GM18951 (cell line): Measurements from ENCODE around the gene E2F7.

Experiments used
- POLR2A ChIP-seq: IDR thresholded peaks from 4 replicates; pipeline ENCODE4 v1.6.1; 2011; ENCODE audit warnings: mild to moderate bottlenecking; ENCODE audit not compliant: insufficient read length, insufficient read depth; ENCODE audit errors: extremely low read depth
- in situ Hi-C: fragments of 300-500 bp; cut with MboI; formaldehyde crosslinking; loops from one replicate; pipeline ENCODE4 v1.12.0; 2022; ENCODE audit warnings: low sequenced_read_pairs, mixed read lengths, inconsistent platforms; ENCODE audit not compliant: unreplicated experiment

E2F7 gene

GRCh38 chr12:77054851-77055250 lies 10.5 kb downstream of the E2F7 start:
- in situ Hi-C loops: loop anchor here (25.0 kb wide), 1 partner anchor 632 kb away; no protein-coding TSS in a partner anchor
- TF ChIP-seq POLR2A: no peak

- in situ Hi-C loops: loop anchor here (25.0 kb wide), 1 partner anchor 634 kb away; no protein-coding TSS in a partner anchor
- TF ChIP-seq POLR2A: no peak
Measured at GRCh38 chr12:77053259-77053658, 12.1 kb downstream of the E2F7 start.

- in situ Hi-C loops: loop anchor here (25.0 kb wide), 1 partner anchor 637 kb away; no protein-coding TSS in a partner anchor
- no peak for TF ChIP-seq POLR2A
Measured at GRCh38 chr12:77049767-77050353, 15.5 kb downstream of the E2F7 start.

- in situ Hi-C loops: no loop called here
- TF ChIP-seq POLR2A: no peak
Measured at GRCh38 chr12:77047341-77048109, 17.8 kb downstream of the E2F7 start.

GRCh38 chr12:77046468-77046867 lies 18.9 kb downstream of the E2F7 start:
- TF ChIP-seq POLR2A: no peak
- in situ Hi-C loops: no loop called here

GRCh38 chr12:77045183-77045582 lies 20.2 kb downstream of the E2F7 start:
- in situ Hi-C loops: no loop called here
- TF ChIP-seq POLR2A: no peak

- TF ChIP-seq POLR2A: no peak
- in situ Hi-C loops: no loop called here
Measured at GRCh38 chr12:77044721-77045120, 20.6 kb downstream of the E2F7 start.

DNA sequence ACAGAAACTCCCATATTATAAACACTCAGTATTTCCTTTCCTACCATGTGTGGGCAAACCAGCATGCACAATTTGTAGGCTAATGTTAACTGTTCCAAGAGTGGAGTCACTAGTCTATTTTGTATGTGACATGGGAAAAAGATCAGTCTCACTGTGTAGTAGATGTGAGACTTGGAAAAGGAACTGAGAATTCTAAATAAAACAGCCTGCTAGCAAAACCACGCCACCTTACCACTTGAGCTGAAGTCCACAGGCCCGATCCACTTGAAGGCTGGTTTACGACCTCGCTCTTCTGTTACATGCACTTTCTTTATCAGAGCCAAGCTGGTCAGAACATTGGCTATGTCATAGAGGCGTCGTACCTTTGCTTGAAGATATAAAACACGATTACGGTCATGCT lies 22.5 kb downstream of the E2F7 start:
- no peak for TF ChIP-seq POLR2A
- in situ Hi-C loops: no loop called here

DNA sequence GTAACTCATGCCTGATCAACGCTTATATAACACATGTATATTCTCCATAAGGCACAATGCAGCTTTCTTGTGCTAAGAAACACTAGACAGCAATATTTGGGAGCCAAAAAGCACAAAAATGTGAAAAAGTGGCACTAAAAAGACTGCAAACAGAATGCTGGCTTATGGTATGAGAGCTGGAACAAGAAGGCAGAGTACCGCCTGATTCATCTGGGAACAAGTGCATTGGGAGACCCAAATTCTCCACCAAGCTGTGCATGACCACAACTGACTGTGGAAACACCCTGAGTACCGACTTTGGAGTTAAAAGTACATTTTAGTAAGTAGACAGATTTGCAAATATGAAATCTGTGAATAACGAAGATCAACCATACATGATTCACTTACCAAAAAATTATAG lies 25.1 kb downstream of the E2F7 start:
- in situ Hi-C loops: no loop called here
- no peak for TF ChIP-seq POLR2A

GRCh38 chr12:77035226-77035625 lies 30.1 kb downstream of the E2F7 start:
- TF ChIP-seq POLR2A: no peak
- in situ Hi-C loops: loop anchor here (10.0 kb wide), 1 partner anchor 290 kb away; no protein-coding TSS in a partner anchor

DNA sequence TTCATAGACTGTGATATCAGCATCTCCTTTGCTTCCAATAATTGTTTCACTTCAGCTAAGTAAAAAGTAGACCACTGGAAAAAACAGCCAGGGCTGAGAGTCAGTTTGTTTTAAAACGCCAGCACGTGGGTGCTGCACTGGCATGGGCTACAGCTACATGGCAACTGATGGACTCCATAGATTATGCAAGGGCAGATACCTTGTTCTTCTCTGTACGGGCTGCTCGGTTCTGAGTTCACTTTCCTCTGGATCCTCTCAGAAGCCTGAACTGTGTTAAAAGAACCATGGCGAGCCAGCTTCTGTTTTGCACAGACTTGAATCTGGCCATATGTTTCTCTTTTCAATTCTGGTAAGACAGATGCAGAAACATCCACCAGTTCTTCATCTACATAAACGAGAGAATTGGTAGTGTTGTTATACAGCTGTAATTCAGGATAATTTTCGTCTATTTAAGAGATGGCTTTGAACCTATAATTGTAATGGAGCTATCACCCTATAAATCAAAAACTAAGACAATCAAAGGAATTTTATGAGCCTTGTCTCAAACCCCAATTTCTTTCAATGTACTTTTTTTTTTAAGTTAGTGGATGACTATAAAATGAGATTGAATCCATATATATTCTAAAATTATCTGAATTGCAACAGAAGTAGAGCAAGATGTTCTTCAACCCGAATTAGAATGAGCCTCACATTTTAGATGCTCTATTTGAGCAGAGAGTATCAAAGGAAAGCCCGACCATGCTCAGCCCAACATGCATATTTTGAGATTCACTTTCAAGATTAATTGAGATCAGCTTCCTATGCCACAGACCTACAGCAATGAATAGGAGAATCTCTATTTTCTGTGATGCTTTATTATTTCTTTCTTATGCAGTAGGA lies 31.5 kb downstream of the E2F7 start:
- no peak for TF ChIP-seq POLR2A
- in situ Hi-C loops: loop anchor here (10.0 kb wide), 1 partner anchor 291 kb away; no protein-coding TSS in a partner anchor

GRCh38 chr12:77032406-77032805 lies 33.0 kb downstream of the E2F7 start:
- in situ Hi-C loops: loop anchor here (10.0 kb wide), 1 partner anchor 292 kb away; no protein-coding TSS in a partner anchor

GRCh38 chr12:77031745-77032144 lies 33.6 kb downstream of the E2F7 start:
- in situ Hi-C loops: loop anchor here (10.0 kb wide), 1 partner anchor 293 kb away; no protein-coding TSS in a partner anchor
- TF ChIP-seq POLR2A: no peak

More at GRCh38 chr12:77032406-77032805, 33.0 kb downstream of the E2F7 start:
- no peak for TF ChIP-seq POLR2A
